Body of pancreas (tissue), 4 donors: Measurements from ENCODE around the gene TXNDC11.

Experiments used
- POLR2A ChIP-seq, 3 donors: fragments of 450-650 bp; IDR thresholded peaks; one replicate each; pipeline ENCODE4 v1.6.1; 2016; ENCODE audit warnings: antibody characterized with exemption in 3 of 3, mild to moderate bottlenecking in 2 of 3
- TF ChIP-seq, protein P1 (sequence below), 7 experiments: fragments of 450-650 bp in 4 of 7; fragments of 200-600 bp in 3 of 7; sonication (generic) in 3 of 7; IDR thresholded peaks; one replicate each; pipeline ENCODE4 v1.5.1; 2016 to 2019; ENCODE audit warnings: antibody characterized with exemption in 7 of 7

DNA sequence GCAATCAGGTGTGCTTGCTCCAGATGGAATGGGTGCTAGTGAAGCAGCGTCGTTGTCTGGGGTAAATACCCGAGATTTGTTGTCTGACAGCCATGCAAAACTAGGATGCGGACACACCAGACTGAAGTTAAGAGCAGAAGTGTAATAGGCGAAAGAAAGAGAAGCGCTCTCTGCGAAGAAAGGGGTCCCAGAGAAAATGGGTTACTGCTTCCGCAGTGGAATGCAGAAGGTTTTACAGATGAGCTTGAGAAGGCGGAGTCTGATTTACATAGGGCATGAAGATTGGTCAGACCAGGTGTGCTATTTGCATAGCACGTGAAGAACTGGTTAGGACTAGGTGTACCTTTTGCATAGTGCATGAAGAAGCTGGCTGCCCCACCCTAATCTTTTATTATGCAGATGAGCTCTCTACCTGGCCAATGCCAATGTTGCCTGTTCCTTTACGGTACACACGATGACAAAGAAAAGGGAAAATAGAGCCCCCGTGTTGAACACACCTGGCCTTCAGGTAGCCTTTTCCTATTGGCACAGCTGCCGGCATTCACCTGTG is 106.4 kb downstream of the TXNDC11 start:
- TF ChIP-seq, protein P1, sequence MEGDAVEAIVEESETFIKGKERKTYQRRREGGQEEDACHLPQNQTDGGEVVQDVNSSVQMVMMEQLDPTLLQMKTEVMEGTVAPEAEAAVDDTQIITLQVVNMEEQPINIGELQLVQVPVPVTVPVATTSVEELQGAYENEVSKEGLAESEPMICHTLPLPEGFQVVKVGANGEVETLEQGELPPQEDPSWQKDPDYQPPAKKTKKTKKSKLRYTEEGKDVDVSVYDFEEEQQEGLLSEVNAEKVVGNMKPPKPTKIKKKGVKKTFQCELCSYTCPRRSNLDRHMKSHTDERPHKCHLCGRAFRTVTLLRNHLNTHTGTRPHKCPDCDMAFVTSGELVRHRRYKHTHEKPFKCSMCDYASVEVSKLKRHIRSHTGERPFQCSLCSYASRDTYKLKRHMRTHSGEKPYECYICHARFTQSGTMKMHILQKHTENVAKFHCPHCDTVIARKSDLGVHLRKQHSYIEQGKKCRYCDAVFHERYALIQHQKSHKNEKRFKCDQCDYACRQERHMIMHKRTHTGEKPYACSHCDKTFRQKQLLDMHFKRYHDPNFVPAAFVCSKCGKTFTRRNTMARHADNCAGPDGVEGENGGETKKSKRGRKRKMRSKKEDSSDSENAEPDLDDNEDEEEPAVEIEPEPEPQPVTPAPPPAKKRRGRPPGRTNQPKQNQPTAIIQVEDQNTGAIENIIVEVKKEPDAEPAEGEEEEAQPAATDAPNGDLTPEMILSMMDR (IDR thresholded peaks at IDR 0.05), result no peak
- TF ChIP-seq POLR2A (IDR thresholded peaks at IDR 0.05), result peak in 2 of 3 donors; percentile 58 to 69
